GM12892 (cell line): Measurements from ENCODE around the gene CADPS. TPM values are rescaled to one million over a fixed set of nuclear protein-coding genes. Genes with fewer than 3 reads are reported as not detected.

Experiments used
- DNase-seq: peaks from one replicate; pipeline ENCODE4 v3.0.0; 2011; ENCODE audit not compliant: insufficient read length
- FAIRE-seq: peaks from 2 replicates; lab custom pipeline; 2011; peaks lifted over from hg19 to GRCh38; lab: Jason Lieb, UNC
- POLR2A ChIP-seq: IDR thresholded peaks from 2 replicates; pipeline ENCODE4 v1.6.1; 2011; ENCODE audit warnings: low read depth, low read length, control low read depth
- POLR2AphosphoS5 ChIP-seq: IDR thresholded peaks from 2 replicates; pipeline ENCODE4 v1.6.1; 2011; ENCODE audit warnings: low read depth, low read length, control low read depth
- TAF1 ChIP-seq: IDR thresholded peaks from 2 replicates; pipeline ENCODE4 v1.6.1; 2011; ENCODE audit warnings: low read depth, mild to moderate bottlenecking, control low read depth, low read length, borderline replicate concordance
- polyA plus RNA-seq: library from polyadenylated mRNA; unstranded; fragments of >200 nt; gene quantifications from one replicate; pipeline ENCODE4 v1.2.1, GENCODE V29; 2012; ENCODE audit warnings: missing spikeins, inconsistent platforms; ENCODE audit not compliant: missing spikeins

Gene CADPS
- polyA plus RNA-seq = 0.11 TPM

- FAIRE-seq = no peak
- TF ChIP-seq TAF1 = no peak
- TF ChIP-seq POLR2A = no peak
- TF ChIP-seq POLR2AphosphoS5 = no peak
- no peak for DNase-seq
Observed at GRCh38 chr3:62874711-62875557, at the start of gene CADPS. TSS of gene CADPS (minus strand) at chr3:62875416. CDS start at chr3:62875029, 387 bp downstream.

GRCh38 chr3:62923066-62923465 is 47.9 kb upstream of the CADPS start:
- FAIRE-seq = no peak
- no peak for TF ChIP-seq POLR2AphosphoS5
- DNase-seq = no peak

- FAIRE-seq (no peak), DNase-seq (no peak)
- TF ChIP-seq POLR2A (no peak), TAF1 (no peak), POLR2AphosphoS5 (no peak)
Observed at GRCh38 chr3:62922326-62922725, 47.1 kb upstream of the CADPS start.

GRCh38 chr3:62920466-62920784 is 45.2 kb upstream of the CADPS start:
- FAIRE-seq = no peak
- TF ChIP-seq POLR2AphosphoS5 (no peak), POLR2A (no peak), TAF1 (no peak)
- DNase-seq = no peak

- FAIRE-seq (no peak), DNase-seq (no peak)
Observed at GRCh38 chr3:62919784-62920465, 44.7 kb upstream of the CADPS start.

GRCh38 chr3:62918777-62919176 is 43.6 kb upstream of the CADPS start:
- DNase-seq = no peak
- TF ChIP-seq POLR2AphosphoS5 (no peak), TAF1 (no peak), POLR2A (no peak)
- no peak for FAIRE-seq

More at GRCh38 chr3:62919784-62920465, 44.7 kb upstream of the CADPS start:
- TF ChIP-seq POLR2AphosphoS5 (no peak), TAF1 (no peak)

- DNase-seq = no peak
- FAIRE-seq = no peak
- no peak for TF ChIP-seq POLR2AphosphoS5
- no peak for TF ChIP-seq POLR2A
- TF ChIP-seq TAF1 = no peak
Observed at GRCh38 chr3:62918131-62918530, 42.9 kb upstream of the CADPS start.

GRCh38 chr3:62911526-62911925 is 36.3 kb upstream of the CADPS start:
- FAIRE-seq (no peak), DNase-seq (no peak)
- no peak for TF ChIP-seq POLR2AphosphoS5
- TF ChIP-seq POLR2A = no peak
- TF ChIP-seq TAF1 = no peak

GRCh38 chr3:62905331-62905730 is 30.1 kb upstream of the CADPS start:
- no peak for TF ChIP-seq TAF1
- TF ChIP-seq POLR2A = no peak
- no peak for TF ChIP-seq POLR2AphosphoS5
- DNase-seq = no peak
- FAIRE-seq = no peak

- DNase-seq = no peak
- TF ChIP-seq TAF1 = no peak
- no peak for FAIRE-seq
Observed at GRCh38 chr3:62898530-62899496, 23.6 kb upstream of the CADPS start.

- no peak for TF ChIP-seq TAF1
- TF ChIP-seq POLR2AphosphoS5 = no peak
- TF ChIP-seq POLR2A = no peak
- FAIRE-seq = no peak
- DNase-seq = no peak
Observed at GRCh38 chr3:62895901-62896300, 20.7 kb upstream of the CADPS start.
